Stimulated activated CD8-positive, alpha-beta memory T cell treated with anti-CD3 and anti-CD28 coated beads, Interleukin-7, amount 100 ng/mL, for 1 hour (primary cell): Measurements from ENCODE around the gene MYO16.
"Not testable (repeated sequence)": the region's sequence is repeated elsewhere in the genome, so short reads cannot be mapped to it uniquely, and the experiment has no call there.

ENCODE experiments used
- DNase-seq, 2 donors: peaks; one replicate each; pipeline ENCODE4 v3.0.0-alpha.2; 2020; ENCODE audit warnings: low read depth in 2 of 2

MYO16 gene

DNA sequence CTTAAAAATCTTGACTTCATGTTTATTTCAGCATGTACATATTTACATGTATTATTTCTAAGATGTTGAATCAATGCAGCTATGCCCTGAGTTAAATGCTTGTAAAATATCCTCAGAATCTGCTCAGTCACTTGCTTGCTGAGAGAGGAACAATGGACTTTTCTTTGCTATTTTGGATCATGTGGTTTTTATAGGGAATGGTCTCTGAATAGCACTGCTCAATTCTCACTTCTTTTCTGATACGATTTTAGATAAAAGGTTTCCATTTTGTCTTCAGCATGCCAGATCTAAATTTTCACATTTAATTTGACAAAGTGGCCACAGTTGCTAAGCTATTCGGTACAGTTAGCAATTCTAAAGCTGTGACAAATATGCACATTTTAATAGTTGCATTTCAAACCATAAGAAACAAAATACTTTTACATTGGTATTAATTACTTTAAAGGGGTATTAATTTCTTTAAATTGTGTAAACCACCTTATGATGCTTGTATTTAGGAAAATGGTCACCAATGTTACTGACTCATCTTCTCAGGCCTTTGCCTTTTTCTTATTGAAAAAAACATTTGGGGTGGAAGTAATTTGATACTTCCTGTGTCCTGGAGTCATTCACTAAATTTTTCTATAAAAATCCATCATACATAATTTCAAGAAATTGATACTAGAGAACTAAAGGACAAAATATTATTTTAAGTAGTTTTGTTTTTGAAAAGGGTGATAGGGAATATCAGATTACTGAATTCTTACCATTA is 113.5 kb downstream of the MYO16 start:
- no peak for DNase-seq

DNA sequence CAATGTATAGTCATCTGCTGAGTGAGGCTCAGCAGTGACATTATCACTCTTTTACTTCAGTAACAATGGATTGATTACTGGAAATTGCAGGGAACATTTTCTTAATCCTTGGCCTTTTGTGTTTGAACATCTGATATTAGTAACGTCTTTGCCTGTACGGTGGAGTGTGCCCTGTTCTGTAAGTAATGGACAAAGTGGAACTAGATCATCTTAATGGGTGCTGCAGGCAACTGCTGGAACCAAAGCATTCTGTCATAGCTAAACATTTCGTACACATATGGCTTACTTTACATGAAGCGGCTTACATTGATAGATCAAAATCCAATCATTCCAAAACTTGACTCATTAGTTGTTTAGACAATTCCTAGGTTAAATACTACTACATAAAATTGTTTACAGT is 114.1 kb downstream of the MYO16 start:
- DNase-seq: no peak

DNA sequence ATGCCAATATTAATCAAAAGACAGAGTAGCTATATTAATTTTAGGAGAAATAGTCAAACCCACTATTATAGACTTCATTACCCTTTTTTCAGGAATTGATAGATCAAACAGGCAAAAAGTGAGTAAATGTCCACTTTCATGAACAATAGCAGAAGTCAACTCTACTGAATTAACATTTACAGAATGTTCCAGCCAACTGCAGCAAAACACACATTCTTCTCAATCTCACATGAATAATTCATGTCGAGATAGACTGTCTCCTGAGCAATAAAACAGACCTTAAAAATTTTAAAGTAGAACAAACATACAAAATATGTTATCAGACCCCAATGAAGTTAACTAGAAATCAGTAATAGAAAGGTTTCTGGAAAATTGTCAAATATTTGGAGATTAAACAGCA is 118.4 kb downstream of the MYO16 start:
- DNase-seq: no peak

DNA sequence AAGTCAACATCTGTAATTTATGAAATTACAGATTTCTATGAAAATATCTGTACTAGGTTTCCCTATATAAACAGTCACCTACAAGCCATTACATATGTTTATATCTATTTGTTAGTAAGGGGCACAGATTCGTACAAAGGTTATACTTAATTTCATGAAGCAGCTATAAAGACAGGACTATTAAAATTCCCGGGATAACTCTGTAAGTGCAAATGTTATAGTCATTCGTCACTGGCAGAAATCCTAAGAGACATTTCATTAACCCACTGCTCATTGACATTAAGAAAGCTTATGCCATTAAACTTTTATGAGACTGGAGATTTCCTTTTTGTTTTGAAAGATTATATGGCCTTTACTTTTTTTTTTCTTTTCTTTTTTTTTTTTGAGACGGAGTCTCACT is 122.9 kb downstream of the MYO16 start:
- no peak for DNase-seq

DNA sequence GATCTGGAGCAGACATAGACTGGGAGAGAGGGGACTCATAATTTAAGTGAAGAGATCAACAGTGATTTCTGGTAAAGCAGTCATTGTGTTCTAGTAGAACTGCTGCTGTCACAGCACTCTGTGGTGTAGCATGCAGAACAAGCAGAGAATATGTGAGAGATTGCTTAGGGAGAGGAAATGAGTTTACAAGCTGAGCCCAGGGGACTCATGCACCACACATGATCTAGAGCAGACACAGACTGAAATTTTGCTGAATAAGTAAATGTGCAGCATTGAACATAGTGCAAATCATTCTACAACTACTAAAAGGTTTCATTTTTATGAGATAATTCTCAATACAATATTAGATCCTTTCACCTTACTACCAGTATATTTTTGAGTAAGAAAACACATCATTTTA is 125.7 kb downstream of the MYO16 start:
- DNase-seq: no peak

DNA sequence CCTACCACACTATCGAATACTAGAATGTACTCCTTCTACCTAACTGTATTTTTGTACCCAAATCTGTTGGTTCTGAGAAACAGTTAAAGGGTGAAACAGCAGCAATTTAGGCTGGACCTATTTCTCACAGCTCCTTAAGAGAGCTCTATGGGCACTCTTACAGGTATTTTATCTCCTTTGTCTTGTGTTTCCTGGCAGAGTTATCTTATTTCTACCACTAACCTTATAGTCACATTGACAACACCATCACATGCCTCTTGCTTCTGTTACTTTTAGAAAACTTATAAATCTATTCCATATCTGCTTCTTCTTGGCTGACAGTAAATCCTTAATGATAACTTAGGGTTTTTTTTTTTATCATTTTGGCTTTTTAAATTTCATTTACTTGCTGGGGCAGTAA is 130.7 kb downstream of the MYO16 start:
- no peak for DNase-seq

DNA sequence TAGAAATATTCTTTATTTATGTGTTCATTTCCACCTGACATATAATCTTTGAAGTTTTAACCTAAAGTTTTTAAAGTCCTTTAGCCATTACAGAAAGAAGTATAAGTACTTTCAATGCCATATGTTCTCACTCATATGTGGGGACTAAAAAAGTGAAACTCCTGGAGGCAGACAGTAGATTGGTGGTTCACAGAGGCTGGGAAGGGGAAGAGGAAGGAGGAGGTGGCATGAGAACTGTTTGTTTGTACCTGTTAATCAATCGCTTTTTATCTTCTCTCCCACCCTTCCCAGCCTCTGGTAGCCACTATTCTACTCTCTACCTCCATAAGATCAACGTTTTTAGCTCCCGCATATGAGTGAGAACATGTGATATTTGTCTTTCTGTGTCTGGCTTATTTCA is 131.1 kb downstream of the MYO16 start:
- no peak for DNase-seq

DNA sequence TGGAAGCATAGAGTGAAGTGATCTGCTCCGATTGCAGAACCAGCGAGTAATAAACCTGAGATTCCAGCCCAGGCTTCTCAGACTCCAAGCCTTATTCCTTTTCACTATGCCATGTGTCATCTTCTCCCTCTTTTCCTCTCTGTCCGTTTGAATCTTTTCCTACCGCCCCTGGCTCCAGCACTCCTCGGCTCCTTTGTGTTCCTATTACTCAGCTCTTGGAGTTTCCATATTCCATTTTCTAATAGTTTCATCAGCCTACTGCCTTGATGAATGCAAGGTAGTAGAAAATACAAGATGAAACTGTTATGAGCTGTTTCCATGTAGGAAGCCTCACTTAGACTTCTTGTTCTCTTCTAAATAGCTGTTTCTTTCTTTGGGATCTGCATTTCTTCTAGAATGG is 138.6 kb downstream of the MYO16 start:
- DNase-seq: no peak

DNA sequence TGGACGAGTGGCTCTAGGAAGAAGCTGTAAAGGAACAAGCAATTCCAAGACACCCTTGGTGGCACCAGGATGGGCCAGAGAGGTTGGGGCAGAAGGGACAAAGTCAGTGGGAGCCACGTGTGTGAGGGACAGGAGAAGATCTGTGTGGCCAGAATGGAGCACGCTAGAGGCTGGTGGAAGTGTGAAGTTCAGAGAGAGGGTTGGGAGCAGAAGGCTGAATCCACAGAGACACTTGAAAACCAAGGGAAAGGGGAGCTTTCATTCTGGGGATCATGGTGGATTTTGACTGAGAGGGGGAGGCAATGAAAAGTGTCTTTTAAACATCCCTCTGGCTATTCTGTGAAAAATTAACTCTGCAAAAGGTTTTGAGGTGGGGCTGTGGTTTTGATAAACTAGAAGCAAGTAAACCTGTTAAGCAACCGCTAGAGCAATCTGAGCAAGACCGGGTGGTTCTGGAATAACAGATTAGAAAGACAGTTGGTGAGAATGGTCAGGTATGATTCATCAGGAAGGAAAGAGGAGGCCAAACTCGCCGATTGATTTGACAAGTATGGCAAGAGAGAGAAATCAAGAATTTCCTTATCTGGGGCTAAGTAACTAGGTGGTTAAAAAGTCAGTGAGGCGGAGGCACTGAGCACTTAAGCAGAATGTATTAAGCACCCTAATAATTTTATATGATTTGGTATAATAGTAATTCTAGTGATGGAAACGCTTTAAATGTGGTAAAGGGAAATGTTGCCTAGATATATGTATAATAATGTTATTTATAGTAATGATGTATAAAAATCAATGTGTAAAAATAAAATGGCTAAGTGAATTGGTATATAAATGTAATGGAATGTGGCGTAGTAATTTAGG is 140.0 kb downstream of the MYO16 start:
- DNase-seq: no peak

DNA sequence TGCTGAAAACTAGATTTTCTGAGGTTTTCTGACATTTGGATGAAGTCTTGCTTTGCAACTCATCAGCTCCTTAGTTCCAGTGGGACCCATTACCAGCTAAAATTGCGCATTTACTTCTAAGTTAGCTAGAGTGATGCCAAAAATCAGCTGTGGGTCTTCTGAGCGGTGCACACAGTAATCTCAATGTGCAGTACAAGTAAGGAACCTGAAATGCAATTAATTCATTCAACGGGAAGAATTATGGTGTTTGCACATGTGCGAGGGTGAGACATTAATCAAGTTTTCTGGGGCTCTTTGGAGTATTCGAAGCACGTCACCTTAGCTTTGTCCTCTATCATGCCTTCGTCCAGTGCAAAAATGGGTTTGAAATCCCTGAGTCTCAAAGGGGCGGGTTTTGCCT is 146.2 kb downstream of the MYO16 start:
- DNase-seq: no peak

DNA sequence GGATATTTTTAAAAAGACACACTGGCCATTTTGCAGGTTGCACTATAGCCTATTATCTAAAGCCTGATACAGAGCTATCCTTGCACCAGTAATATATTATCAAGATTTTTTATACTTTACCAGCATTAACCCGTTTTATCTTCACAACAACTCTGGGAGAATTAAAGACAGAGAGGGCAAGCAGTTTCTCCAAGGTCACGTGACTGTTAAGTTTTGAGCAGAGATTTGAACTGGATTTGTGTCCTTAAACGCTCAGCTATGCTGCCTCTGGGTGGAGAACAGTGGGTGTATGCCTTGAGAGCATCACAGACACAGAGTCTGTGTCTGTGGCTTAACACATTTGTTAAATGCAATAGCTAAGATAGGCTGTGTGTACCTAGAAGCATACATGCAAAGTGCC is 147.2 kb downstream of the MYO16 start:
- no peak for DNase-seq

DNA sequence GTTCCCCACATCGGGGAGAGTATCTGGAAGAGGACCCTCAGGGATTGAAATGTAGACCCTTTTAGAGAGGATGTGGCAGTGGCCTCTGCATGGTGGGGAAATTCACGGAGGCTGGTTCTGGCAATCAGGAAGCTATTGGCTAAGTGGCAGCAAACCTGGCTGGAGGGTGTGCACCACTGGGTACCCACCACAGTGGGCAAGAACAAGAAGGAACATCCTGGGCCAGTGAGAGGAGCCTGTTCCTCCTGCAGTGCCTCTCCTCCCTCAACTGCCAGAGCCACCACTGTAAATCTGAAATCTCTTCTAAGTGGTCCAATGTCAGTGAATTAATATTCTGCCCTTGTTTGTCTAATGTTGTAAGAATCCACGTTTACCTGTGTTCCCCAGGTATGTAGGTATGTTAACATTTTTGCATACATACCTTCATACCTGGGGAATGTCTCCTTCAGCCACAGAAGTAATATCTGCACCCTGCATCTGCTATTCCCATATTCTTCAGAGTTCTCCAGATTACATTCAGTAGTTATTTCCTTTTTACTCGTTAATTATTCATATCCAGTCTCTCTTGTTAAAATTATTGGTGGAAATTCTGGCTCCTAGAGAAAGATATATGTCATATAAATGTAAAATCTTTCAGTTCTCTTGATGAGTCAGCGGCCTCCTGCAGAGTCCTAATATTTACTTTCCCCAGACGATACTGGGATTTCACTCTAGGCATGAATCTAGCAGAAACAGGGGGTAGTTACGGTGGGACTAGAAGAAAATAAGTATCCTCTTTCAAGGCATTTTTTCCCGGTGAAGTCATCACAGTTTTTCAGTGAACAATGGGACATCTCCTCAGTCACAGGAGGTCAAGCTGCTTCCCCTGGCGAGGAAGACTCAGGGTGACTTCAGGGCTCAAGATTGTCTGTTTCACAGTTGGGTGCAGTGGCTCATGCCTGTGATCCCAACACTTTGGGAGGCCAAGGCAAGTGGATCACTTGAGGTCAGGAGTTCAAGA is 148.3 kb downstream of the MYO16 start:
- no peak for DNase-seq

DNA sequence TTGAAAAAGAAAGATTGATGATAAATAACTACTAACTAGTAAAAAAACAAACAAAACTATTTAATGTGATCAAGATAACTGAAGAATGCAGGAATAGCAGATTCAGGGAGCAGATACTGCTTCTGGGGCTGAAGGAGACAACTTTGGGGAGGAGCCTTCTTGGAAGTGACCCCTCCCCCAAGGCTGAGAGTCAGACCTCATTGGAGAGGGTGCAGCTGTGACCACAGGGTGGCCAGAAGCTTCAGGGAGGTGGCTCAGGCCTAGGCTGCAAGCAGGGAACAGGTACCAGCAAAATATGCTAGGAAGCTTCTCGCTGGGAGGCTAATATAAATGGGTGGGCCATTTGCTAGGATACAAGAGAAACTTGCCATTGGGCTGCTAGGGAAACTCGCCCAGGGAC is 149.9 kb downstream of the MYO16 start:
- DNase-seq: no peak

DNA sequence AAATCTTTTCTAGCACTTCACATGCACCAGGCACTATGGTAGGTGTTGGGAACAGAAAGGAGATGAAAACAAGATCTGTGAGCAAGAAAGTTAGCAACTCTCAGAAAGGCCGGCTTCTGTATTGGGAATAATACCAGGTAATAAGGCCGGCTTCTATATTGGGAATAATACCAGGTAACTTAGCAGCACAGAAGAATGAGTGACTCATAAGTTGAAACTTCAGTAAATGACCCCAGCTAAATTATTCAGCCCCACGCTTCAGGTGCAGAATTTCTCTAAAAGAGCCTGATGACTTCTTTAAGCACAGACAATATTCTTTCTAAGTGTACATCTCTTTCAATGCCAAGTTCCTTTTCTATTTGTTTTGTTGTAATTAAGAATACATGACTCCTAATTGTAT is 151.3 kb downstream of the MYO16 start:
- no peak for DNase-seq

DNA sequence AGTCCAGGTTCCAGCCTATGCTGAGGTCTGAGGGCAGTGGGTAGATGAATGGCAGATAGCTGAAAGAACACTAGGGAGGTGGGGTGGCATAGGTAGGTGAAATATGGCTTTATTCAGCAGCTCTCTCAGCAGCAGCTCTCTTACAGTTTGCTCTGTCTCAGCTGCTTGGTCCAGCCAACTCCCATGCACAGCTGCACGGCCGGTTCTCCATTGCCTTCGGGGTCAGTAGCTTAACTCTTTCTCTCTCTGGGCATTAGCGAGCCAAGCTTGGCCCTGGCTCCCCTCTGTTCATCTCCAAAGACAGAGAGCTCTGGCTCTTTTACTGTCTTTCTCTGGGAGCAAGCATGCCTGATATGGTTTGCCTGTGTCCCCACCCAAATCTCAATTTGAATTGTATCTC is 151.9 kb downstream of the MYO16 start:
- DNase-seq: no peak

DNA sequence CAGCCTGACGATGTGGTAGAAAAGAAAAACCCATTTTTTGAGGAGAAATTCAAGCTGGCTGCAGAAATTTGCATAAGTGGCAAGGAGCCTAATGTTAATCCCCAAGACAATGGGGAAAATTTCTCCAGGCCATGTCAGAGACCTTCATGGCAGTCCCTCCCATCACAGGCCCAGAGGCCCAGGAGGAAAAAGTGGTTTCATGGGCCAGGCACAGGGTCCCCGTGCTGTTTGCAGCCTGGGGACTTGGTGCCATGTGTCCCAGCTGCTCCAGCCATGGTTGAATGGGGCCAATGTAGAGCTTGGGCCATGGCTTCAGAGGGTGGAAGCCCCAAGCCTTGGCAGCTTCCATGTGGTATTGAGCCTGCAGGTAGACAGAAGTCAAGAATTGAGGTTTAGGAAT is 153.1 kb downstream of the MYO16 start:
- not testable (repeated sequence) for DNase-seq

DNA sequence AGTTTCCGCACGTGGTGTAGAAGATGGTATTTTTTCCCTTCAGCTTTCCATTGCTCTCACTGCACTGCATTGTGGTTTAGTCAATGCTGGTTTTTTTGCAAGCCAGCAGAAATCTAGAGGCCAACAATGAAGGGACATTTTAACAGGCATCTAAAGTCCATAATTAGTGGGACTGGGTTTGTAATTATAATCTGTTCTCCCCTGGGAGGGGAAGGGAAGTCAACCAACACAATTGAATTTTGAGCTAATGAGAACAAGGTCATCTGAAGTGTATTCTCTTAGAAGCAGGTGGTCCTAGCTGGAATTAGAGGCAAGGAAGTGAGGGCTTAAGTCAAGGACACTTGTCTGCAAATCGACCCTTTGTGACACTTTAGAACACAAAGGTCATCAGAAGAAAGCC is 156.4 kb downstream of the MYO16 start:
- DNase-seq: no peak

DNA sequence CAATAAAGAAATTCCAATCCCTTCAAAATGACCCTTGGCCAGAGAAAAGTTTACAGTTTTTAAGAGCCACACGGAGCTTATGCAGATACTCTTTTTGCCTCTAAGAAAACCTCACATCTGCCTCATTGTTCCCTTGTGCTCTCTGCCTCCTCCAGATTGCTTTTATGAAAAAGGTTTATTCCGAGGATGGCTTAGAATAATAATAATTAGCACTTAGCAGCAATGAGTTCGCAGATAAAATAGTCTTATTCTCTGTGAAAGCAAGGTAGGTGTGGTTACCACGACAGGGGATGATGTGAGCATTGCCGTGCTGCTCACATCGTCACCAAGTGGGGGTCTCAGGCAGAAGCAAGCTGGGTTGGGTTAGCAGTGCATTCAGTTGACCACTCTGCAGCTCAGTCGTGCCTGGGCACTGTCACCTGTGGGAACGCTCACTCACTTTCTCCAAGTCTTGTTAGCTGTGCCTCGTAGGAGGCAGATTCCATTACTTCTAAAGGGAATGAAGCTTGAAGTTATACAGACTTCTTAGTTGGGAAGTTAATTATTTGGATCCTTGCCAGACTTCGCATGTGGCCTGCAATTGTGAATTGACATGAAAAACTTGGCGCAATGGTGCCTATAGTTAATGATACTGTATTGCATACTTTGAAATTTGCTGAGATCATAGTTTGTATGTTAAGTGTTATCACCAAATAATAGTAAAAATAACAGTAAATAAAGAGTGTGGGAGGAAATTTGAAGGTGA is 157.2 kb downstream of the MYO16 start:
- no peak for DNase-seq

DNA sequence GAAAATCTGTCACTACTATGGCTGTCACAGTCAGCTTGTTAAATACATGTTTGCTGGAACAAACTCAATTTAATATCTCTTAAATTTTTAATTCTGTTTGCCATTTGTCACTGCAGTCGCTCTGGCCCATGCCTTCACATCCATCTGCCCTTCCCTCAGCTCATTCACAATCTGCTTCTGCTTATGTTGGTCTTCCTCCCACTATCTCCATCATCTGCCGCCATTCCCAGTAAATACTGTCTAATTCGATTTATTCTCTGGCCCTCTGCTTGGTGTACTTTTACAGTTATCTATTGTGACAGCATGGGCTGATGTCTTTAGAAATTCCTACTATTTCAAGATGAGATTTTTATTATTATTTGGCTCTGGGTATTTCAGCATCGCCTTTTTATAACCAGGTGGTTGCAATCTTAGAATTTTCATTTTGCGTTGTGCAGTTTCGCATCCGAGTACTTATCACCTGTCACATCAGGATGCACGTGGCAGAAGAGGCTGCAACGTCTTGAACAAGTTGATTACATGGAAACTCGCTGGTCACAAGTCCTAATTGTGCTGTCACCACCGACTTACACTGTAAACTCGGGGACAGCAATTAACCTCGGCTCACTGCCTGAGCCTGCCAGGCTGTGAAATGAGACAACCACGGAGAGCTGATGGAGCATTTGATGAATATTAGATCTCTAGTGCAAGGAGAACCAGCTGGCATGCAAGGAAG is 158.4 kb downstream of the MYO16 start:
- no peak for DNase-seq

DNA sequence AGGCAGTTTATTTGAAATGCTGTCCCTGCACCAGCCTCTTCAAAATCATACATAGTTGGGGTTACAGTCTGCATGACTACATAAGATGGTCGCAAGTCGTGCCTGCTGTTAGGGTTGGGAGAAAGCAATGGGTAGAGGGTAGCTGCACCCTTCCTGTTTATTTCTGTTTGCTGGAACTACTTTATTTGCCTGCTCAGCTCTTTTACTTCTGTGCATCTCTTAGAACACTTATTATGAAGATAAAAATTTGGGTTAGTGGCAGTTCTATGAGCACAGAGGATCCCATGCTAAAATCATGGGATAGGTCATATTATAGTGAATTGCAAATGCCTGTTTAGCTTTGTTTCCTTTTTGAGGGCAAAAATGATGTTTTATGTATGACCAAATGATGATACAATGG is 160.1 kb downstream of the MYO16 start:
- no peak for DNase-seq

DNA sequence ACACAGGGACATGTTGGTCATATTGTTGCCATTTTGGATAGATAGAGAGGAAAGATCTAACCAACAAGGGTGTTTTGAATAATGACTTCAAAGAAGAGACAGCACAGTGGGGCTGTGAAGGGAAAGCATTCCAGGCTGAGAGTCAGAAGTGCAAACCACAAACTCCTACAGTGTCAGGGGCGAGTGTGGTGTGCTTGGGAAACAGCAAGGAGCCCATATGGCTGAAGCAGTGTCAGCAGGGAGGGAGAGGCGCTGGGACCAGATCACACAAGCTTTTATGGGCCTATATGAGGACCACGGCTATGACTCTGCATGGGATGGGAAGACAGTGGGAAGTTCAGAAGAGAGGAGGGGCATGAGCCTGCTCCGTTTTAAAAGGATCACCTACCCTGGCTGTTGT is 166.4 kb downstream of the MYO16 start:
- DNase-seq: no peak
